HG02970 (cell line): ENCODE results near the gene TRPM2.

Experiments used
- ATAC-seq: cut with Tn5 transposase; IDR thresholded peaks from one replicate; pipeline ENCODE4 v1.9.1; 2021; ENCODE audit warnings: mild to moderate bottlenecking, moderate library complexity, moderate number of reproducible peaks; ENCODE audit not compliant: unreplicated experiment, low FRiP score

Gene TRPM2

GRCh38 chr21:44424608-44425306, 71.3 kb downstream of the TRPM2 start:
- ATAC-seq, result no peak

- ATAC-seq, result no peak
These were observed 72.0 kb downstream of the TRPM2 start for GRCh38 chr21:44425307-44425894.

GRCh38 chr21:44425895-44426662, 72.7 kb downstream of the TRPM2 start:
- ATAC-seq, result no peak

- ATAC-seq, result no peak
These were observed 73.3 kb downstream of the TRPM2 start for GRCh38 chr21:44426663-44427191.

GRCh38 chr21:44427241-44428120, 74.1 kb downstream of the TRPM2 start:
- no peak for ATAC-seq

DNA sequence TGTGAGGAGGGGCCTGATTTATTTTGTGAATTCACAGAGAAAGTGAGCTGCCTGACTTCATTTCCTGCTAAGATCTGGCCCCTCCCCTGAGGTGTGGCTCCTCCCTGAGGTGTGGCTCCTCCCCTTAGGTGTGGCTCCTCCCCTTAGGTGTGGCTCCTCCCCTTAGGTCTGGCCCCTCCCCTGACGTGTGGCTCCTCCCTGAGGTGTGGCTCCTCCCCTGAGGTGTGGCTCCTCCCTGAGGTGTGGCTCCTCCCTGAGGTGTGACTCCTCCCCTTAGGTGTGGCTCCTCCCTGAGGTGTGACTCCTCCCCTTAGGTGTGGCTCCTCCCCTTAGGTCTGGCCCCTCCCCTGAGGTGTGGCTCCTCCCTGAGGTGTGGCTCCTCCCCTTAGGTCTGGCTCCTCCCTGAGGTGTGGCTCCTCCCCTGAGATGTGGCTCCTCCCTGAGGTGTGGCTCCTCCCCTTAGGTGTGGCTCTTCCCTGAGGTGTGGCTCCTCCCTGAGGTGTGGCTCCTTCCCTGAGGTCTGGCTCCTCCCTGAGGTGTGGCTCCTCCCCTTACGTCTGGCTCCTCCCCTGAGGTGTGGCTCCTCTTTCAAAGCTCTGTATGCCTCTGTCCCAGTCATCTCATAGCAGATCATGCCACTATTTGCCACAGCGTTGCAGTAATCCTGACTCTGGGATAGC, 75.0 kb downstream of the TRPM2 start:
- ATAC-seq, result no peak

DNA sequence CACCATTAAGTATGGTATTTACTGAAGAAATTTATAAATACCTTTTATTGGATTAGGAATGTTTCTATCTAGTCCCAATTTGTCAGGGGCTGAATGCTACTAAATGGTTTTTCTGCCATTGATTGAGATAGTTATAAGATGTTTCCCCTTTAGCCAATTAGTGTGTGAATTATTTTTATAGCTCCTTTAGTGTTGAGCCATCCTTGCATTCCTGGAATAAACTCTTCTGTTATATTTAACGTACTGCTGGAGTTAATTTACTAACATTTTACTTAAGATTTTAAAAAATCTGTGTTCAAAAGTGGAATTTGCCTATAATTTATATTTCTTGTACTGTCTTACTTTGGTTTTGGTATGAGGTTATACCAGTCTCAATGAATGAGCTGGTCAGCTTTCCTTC, 76.5 kb downstream of the TRPM2 start:
- ATAC-seq, result no peak

- ATAC-seq, result no peak
These were observed 77.9 kb downstream of the TRPM2 start for GRCh38 chr21:44431300-44431699.

- no peak for ATAC-seq
These were observed 79.7 kb downstream of the TRPM2 start for GRCh38 chr21:44432841-44433790.

DNA sequence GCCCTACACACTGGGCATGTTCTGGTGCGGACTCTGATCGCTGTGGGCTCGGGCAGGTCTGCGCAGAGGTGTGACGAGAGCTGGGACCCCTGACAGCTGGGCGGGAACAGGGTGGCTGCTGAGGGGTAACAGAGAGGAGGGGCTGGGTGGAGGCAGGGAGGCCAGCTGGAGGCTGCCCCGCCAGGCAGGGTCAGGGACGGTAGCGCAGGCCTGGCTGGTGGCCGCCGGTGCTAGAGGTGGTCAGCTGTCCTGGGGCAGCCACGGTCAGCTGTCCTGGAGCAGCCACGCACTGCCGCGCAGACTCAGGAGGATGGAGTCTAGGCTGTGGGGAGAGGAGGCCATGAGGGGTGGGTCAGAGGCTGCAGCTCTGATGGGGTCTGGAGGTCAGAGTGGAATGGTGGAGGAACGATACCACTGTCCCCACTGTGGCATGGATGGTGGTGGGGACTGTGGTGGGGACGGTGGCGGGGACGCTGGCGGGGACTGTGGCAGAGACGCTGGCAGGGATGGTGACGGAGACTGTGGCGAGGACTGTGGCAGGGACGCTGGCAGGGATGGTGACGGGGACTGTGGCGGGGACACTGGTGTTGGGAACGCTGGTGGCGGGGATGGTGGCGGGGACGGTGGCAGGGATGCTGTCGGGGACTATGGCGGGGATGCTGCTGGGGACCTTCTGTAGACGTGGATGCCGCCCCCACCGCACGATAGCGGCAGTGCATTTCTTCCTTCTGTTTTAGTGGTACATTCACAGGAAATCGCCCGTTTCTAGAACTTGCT, 80.6 kb downstream of the TRPM2 start:
- no peak for ATAC-seq

DNA sequence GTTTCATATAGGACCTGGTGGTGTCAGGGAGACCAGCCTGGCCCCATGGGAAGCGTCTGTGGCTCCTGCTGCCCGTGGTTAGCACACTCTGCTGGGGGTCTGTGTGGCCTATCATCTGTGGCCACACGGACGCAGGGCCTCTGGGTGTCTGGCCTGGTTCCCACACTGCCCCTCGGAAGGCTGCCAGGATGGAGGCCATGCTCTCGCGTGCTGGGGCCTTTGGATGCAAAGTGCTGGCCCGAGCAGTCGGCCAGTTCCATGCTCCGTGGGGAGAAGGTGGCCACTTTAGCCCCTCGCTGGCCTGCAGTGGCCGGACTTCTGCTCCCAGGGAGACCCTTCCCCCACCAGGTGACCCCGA, 81.1 kb downstream of the TRPM2 start:
- no peak for ATAC-seq

- no peak for ATAC-seq
These were observed 81.7 kb downstream of the TRPM2 start for GRCh38 chr21:44434936-44435635.

DNA sequence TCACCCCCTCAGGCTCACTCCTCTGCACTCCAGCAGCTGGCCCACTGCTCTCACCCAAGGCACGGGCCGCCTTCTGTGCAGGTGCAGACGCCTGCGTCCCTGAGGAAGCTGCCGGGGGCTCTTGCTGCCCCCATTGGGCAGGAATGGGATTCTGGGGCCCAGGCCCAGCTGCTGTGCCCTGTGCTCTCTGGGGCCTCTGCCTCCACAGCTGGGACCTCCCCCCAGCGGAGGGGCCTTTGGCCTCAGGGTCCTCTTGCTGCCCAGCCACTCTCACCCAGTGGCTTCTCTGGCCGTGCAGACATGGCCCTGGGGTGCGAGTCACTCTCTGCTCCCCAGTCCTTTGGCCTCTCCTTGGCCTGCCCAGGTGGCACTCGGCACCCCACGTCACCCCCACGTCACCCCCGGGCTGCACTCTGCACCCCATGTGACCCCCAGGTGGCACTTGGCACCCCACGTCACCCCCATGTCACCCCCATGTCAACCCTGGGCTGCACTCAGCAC, 82.7 kb downstream of the TRPM2 start:
- ATAC-seq, result no peak

GRCh38 chr21:44436958-44437357, 83.5 kb downstream of the TRPM2 start:
- no peak for ATAC-seq

GRCh38 chr21:44437371-44437695, 83.9 kb downstream of the TRPM2 start:
- ATAC-seq, result no peak

- no peak for ATAC-seq
These were observed 84.4 kb downstream of the TRPM2 start for GRCh38 chr21:44437696-44438431.
